Measurements from ENCODE around the gene SH3RF2. TPM values are rescaled to one million over a fixed set of nuclear protein-coding genes. Genes with fewer than 3 reads are reported as not detected.
"Not testable (repeated sequence)": the region's sequence is repeated elsewhere in the genome, so short reads cannot be mapped to it uniquely, and the experiment has no call there.

SH3RF2 gene
- total and polyA plus RNA-seq, 2 experiments from 2014 or later, result 35.1 to 35.4 TPM

- H2AFZ ChIP-seq, result no peak overlapping the region
- no peaks in the 10 kb centered on the region for H3K27me3 ChIP-seq
- no peak overlapping the region for H3K4me3 ChIP-seq
- peaks cover 93% of the 10 kb centered on the region for H3K79me2 ChIP-seq
- no peak overlapping the region for H3K27ac ChIP-seq
- H3K9me3 ChIP-seq (ENCODE audit: low read depth), result no peaks in the 10 kb centered on the region
- no peaks in the 10 kb centered on the region for H3K36me3 ChIP-seq (replicated peaks; ENCODE audit: insufficient read depth, low read depth)
- H3K9me2 ChIP-seq (replicated peaks; ENCODE audit: insufficient read depth), result no peaks in the 10 kb centered on the region
- no peak for TF ChIP-seq CTCF (IDR thresholded peaks at IDR 0.05; ENCODE audit: poor library complexity)
- TF ChIP-seq EZH2 (IDR thresholded peaks at IDR 0.05; ENCODE audit: borderline replicate concordance), result no peak
- WGBS (ENCODE audit: low lambda C conversion rate, missing lambda C conversion rate), result 85% methylated on average over 2 of the region's 2 CpGs
- peaks cover 17% of the 10 kb centered on the region for H3K4me1 ChIP-seq (ENCODE audit: insufficient read depth)
- no peaks in the 10 kb centered on the region for H4K20me1 ChIP-seq (ENCODE audit: insufficient read depth, poor library complexity, severe bottlenecking)
- DNase-seq (ENCODE audit: low spot score), result no peak
- no peak overlapping the region for H3K4me2 ChIP-seq
Observed at GRCh38 chr5:145953202-145953601, 16.8 kb downstream of the SH3RF2 start.

GRCh38 chr5:145954140-145954539 is 17.8 kb downstream of the SH3RF2 start:
- H3K4me2 ChIP-seq; DNase-seq (ENCODE audit: low spot score); H3K9me3 ChIP-seq (ENCODE audit: low read depth); H3K27me3 ChIP-seq; H3K27ac ChIP-seq; H4K20me1 ChIP-seq (ENCODE audit: insufficient read depth, poor library complexity, severe bottlenecking); H2AFZ ChIP-seq; H3K9me2 ChIP-seq (replicated peaks; ENCODE audit: insufficient read depth); H3K4me3 ChIP-seq; H3K36me3 ChIP-seq (replicated peaks; ENCODE audit: insufficient read depth, low read depth): not testable (repeated sequence)
- peaks cover 16% of the 10 kb centered on the region for H3K4me1 ChIP-seq (ENCODE audit: insufficient read depth)
- 100% methylated on average over 3 of the region's 3 CpGs for WGBS (ENCODE audit: low lambda C conversion rate, missing lambda C conversion rate)
- peaks cover 86% of the 10 kb centered on the region for H3K79me2 ChIP-seq

DNA sequence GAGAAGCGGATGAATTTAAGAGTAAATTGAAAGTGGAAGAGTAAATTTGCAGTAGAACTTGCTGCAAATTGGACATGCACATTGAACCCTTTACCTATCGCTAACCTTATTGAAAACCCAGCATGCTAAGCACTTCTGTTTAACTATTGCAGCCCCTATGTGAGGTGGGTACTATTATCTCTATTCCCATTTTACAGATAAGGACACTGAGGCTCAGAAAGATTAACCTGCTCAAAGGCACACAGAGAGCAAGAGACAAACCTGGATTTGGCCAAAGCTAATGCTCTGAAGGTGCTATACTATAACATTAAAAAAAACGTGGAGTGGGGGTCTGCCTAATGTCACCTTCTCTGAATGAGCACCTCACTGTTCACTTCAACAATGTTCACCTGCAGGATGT is 21.0 kb downstream of the SH3RF2 start:
- H3K36me3 ChIP-seq (replicated peaks; ENCODE audit: insufficient read depth, low read depth), result no peaks in the 10 kb centered on the region
- H3K9me2 ChIP-seq (replicated peaks; ENCODE audit: insufficient read depth), result no peaks in the 10 kb centered on the region
- no peaks in the 10 kb centered on the region for H4K20me1 ChIP-seq (ENCODE audit: insufficient read depth, poor library complexity, severe bottlenecking)
- TF ChIP-seq EZH2 (IDR thresholded peaks at IDR 0.05; ENCODE audit: borderline replicate concordance) (no peak), EZH2phosphoT487 (IDR thresholded peaks at IDR 0.05; ENCODE audit: low read depth, severe bottlenecking, unreplicated experiment) (no peak), CTCF (IDR thresholded peaks at IDR 0.05; ENCODE audit: poor library complexity) (no peak)
- peaks cover 77% of the 10 kb centered on the region for H3K79me2 ChIP-seq
- no peak overlapping the region for H3K4me3 ChIP-seq
- H3K27me3 ChIP-seq, result no peaks in the 10 kb centered on the region
- no peak for DNase-seq (ENCODE audit: low spot score)
- peak overlapping the region; percentile 60 for H3K27ac ChIP-seq
- H3K4me2 ChIP-seq, result no peak overlapping the region
- H2AFZ ChIP-seq, result no peak overlapping the region
- 83% methylated on average over 3 of the region's 3 CpGs for WGBS (ENCODE audit: low lambda C conversion rate, missing lambda C conversion rate)
- no peaks in the 10 kb centered on the region for H3K9me3 ChIP-seq (ENCODE audit: low read depth)
- peaks cover 24% of the 10 kb centered on the region for H3K4me1 ChIP-seq (ENCODE audit: insufficient read depth)

GRCh38 chr5:145958436-145958835 is 22.1 kb downstream of the SH3RF2 start:
- TF ChIP-seq CTCF (IDR thresholded peaks at IDR 0.05; ENCODE audit: poor library complexity) (no peak), EZH2 (IDR thresholded peaks at IDR 0.05; ENCODE audit: borderline replicate concordance) (no peak), EZH2phosphoT487 (IDR thresholded peaks at IDR 0.05; ENCODE audit: low read depth, severe bottlenecking, unreplicated experiment) (no peak)
- Histone ChIP-seq H3K27ac (peak overlapping the region; percentile 60), H4K20me1 (ENCODE audit: insufficient read depth, poor library complexity, severe bottlenecking) (no peaks in the 10 kb centered on the region), H3K27me3 (no peaks in the 10 kb centered on the region), H3K4me2 (peak overlapping the region; percentile 9), H3K9me2 (replicated peaks; ENCODE audit: insufficient read depth) (no peaks in the 10 kb centered on the region), H3K4me1 (ENCODE audit: insufficient read depth) (peaks cover 18% of the 10 kb centered on the region), H3K9me3 (ENCODE audit: low read depth) (no peaks in the 10 kb centered on the region), H3K36me3 (replicated peaks; ENCODE audit: insufficient read depth, low read depth) (no peaks in the 10 kb centered on the region), H2AFZ (no peak overlapping the region), H3K4me3 (no peak overlapping the region), H3K79me2 (peaks cover 75% of the 10 kb centered on the region)
- WGBS (ENCODE audit: low lambda C conversion rate, missing lambda C conversion rate), result 34% methylated on average over 6 of the region's 6 CpGs
- DNase-seq (ENCODE audit: low spot score), result peak; percentile 19
